Natural killer cell (primary cell): ENCODE results near the gene ARHGAP24. TPM values are rescaled to one million over a fixed set of nuclear protein-coding genes. Genes with fewer than 3 reads are reported as not detected.

Source experiments
- ATAC-seq, 3 donors: fragments of 150-1000 bp in 2 of 3; fragments of 200-7000 bp in 1 of 3; cut with Tn5 transposase; 1 replicate in 1 of 3; 2 replicates in 2 of 3; pipeline ENCODE4 v1.10.0; 2021; ENCODE audit warnings: mild to moderate bottlenecking in 2 of 3, moderate library complexity in 2 of 3
- DNase-seq, 2 donors: peaks; one replicate each; pipeline versions ENCODE4 v3.0.0 to v3.0.0-alpha.2; 2013 to 2021; ENCODE audit warnings: mixed read lengths in 1 of 2
- H3K27ac ChIP-seq: one replicate; pipeline ENCODE4 v1.5.1; 2013; ENCODE audit warnings: mild to moderate bottlenecking, low read length
- H3K27me3 ChIP-seq: one replicate; pipeline ENCODE4 v1.6.1; 2013; ENCODE audit warnings: low read length; ENCODE audit not compliant: control insufficient read depth, insufficient read depth
- H3K36me3 ChIP-seq: one replicate; pipeline ENCODE4 v1.6.1; 2013; ENCODE audit warnings: low read length; ENCODE audit not compliant: control insufficient read depth, insufficient read depth
- H3K4me1 ChIP-seq: one replicate; pipeline ENCODE4 v1.6.1; 2013; ENCODE audit warnings: low read length; ENCODE audit not compliant: control insufficient read depth, insufficient read depth
- H3K4me3 ChIP-seq: one replicate; pipeline ENCODE4 v1.5.1; 2013; ENCODE audit warnings: low read length
- H3K9me3 ChIP-seq: one replicate; pipeline ENCODE4 v1.6.1; 2013; ENCODE audit warnings: low read length; ENCODE audit not compliant: control insufficient read depth, insufficient read depth
- H3K27ac Mint-ChIP-seq, 2 donors: one replicate each; pipeline ENCODE4 v1.8.0; 2022; ENCODE audit warnings: mild to moderate bottlenecking in 2 of 2, mixed read lengths in 2 of 2, moderate library complexity in 1 of 2
- H3K27me3 Mint-ChIP-seq, 2 donors: one replicate each; pipeline ENCODE4 v1.8.0; 2022; ENCODE audit warnings: low read depth in 2 of 2, mixed read lengths in 2 of 2
- H3K36me3 Mint-ChIP-seq: one replicate; pipeline ENCODE4 v1.8.0; 2022; ENCODE audit warnings: mixed read lengths
- H3K4me1 Mint-ChIP-seq, 2 donors: one replicate each; pipeline ENCODE4 v1.8.0; 2022; ENCODE audit warnings: mixed read lengths in 2 of 2
- H3K4me3 Mint-ChIP-seq: one replicate; pipeline ENCODE4 v1.8.0; 2022; ENCODE audit warnings: mild to moderate bottlenecking, moderate library complexity, mixed read lengths
- H3K9me3 Mint-ChIP-seq, 2 donors: one replicate each; pipeline ENCODE4 v1.8.0; 2022; ENCODE audit warnings: mixed read lengths in 2 of 2
- CTCF ChIP-seq: fragments of 200-600 bp; IDR thresholded peaks from one replicate; pipeline ENCODE4 v1.8.0; 2022; ENCODE audit warnings: antibody characterized with exemption
- WGBS: methylation state at CpG from one replicate; pipeline ENCODE4 v1.1.7; 2013; ENCODE audit warnings: missing lambda C conversion rate; ENCODE audit not compliant: insufficient coverage; 5-methylcytosine and 5-hydroxymethylcytosine counted together
- intact Hi-C: fragments of 100-400 bp; cut with micrococcal nuclease; formaldehyde crosslinking; loops from one replicate; pipeline ENCODE4 v1.14.2; 2022
- total RNA-seq, 4 donors: library from RNA; stranded (reverse); fragments of 120-200 nt in 1 of 4; gene quantifications; one replicate each; pipeline versions ENCODE4 v1.2.3 to v1.2.4, GENCODE V29; 2013 to 2022

ARHGAP24 gene
- total RNA-seq, 3 donors from 2014 or later (not counting 1 experiment from before 2014, with no cell fraction given): 1.7 to 3.6 (median 1.7) TPM

DNA sequence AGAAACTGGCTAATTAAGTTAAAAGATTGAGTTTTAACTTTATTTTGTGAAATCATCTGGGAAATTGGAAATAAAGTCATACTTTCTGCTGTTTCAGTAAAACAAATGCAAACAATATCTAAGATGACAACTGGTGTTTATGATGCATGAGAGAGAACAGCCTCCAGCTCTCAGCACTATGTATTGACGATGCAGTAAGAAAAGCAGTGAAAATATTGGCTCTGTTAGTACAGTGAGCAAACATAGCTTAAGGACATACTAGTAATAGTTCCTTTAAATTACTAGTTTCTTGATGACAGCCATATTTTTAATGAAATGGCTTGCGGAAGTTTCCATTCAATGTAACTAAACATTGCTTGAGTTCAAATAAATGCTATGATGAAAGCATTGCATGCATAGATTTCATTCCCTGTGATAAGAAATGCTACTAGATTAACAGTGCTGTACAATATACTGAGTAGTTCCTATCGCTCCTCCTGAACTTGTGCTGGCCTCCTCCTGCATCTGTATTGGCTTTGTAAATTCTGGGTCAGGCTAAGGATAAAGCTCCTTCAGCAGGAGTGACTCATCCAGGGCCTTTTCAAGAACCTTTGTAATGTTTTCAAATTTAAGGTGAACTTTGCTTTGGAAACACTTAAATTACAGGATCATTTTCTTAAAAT is 11.6 kb downstream of the ARHGAP24 start:
- Histone ChIP-seq H3K4me3 (no peak overlapping the region), H3K36me3 (no peaks in the 10 kb centered on the region), H3K27ac (no peak overlapping the region), H3K9me3 (no peaks in the 10 kb centered on the region), H3K27me3 (no peaks in the 10 kb centered on the region), H3K4me1 (no peaks in the 10 kb centered on the region)
- WGBS: 100% methylated on average over 3 of the region's 3 CpGs
- Mint-ChIP-seq H3K36me3 (no peaks in the 10 kb centered on the region), H3K27me3 (no peaks in the 10 kb centered on the region), H3K27ac (no peak overlapping the region), H3K9me3 (no peaks in the 10 kb centered on the region), H3K4me1 (no peaks in the 10 kb centered on the region), H3K4me3 (no peak overlapping the region)
- no peak for ATAC-seq
- no peak for DNase-seq
- intact Hi-C loops: no loop called here
- TF ChIP-seq CTCF: no peak

DNA sequence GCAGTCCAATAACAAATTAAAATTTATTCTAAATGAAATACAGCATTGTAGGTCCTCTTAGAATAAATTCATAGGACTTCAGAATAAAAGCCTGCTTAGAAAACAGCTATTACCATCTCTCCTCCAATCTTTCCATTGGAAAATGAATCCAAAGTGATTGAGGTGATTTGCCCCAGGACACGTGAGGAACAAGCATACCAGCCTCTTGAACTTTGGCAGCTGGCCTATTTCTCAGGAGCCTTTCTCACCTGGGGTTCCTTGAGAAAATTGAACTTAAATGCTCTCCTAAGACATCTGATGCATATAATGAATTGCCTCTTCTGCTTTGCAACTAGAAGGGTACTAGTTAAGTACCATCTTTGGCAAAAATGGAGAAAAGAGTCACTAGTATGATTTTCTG is 13.5 kb downstream of the ARHGAP24 start:
- peaks cover 6 to 8% of the 10 kb centered on the region in 2 donors for H3K9me3 Mint-ChIP-seq
- H3K27me3 ChIP-seq: no peaks in the 10 kb centered on the region
- ATAC-seq: no peak
- no peak overlapping the region for H3K4me3 Mint-ChIP-seq
- H3K4me3 ChIP-seq: no peak overlapping the region
- no peaks in the 10 kb centered on the region for H3K36me3 ChIP-seq
- H3K27ac Mint-ChIP-seq: no peak overlapping the region
- no peak overlapping the region for H3K27ac ChIP-seq
- no peak for TF ChIP-seq CTCF
- WGBS: 91% methylated on average over 1 of the region's 1 CpG
- intact Hi-C loops: no loop called here
- H3K36me3 Mint-ChIP-seq: no peaks in the 10 kb centered on the region
- H3K4me1 Mint-ChIP-seq: no peaks in the 10 kb centered on the region
- DNase-seq: no peak
- no peaks in the 10 kb centered on the region for H3K9me3 ChIP-seq
- no peaks in the 10 kb centered on the region for H3K27me3 Mint-ChIP-seq
- no peaks in the 10 kb centered on the region for H3K4me1 ChIP-seq

- TF ChIP-seq CTCF: no peak
- intact Hi-C loops: no loop called here
- no peaks in the 10 kb centered on the region for H3K4me1 ChIP-seq
- Mint-ChIP-seq H3K36me3 (no peaks in the 10 kb centered on the region), H3K4me1 (no peaks in the 10 kb centered on the region), H3K27me3 (no peaks in the 10 kb centered on the region), H3K4me3 (no peak overlapping the region), H3K9me3 (peaks cover 9 to 14% of the 10 kb centered on the region in 2 donors), H3K27ac (no peak overlapping the region)
- H3K27me3 ChIP-seq: no peaks in the 10 kb centered on the region
- ATAC-seq (no peak), DNase-seq (no peak)
- H3K27ac ChIP-seq: no peak overlapping the region
- 90% methylated on average over 2 of the region's 3 CpGs for WGBS
- H3K36me3 ChIP-seq: no peaks in the 10 kb centered on the region
- H3K4me3 ChIP-seq: no peak overlapping the region
- no peaks in the 10 kb centered on the region for H3K9me3 ChIP-seq
Observed at GRCh38 chr4:85489273-85489981, 14.5 kb downstream of the ARHGAP24 start.
